Measurements from ENCODE around the gene KLHL2. TPM values are rescaled to one million over a fixed set of nuclear protein-coding genes. Genes with fewer than 3 reads are reported as not detected.

KLHL2 gene
- total RNA-seq, 4 donors from 2014 or later: 6.1 to 68.2 (median 26.2) TPM

GRCh38 chr4:165324236-165324917 lies 117.0 kb downstream of the KLHL2 start:
- Histone ChIP-seq H3K27me3 (no peaks in the 10 kb centered on the region), H3K4me1 (no peaks in the 10 kb centered on the region), H3K4me3 (no peak overlapping the region), H3K9me3 (no peaks in the 10 kb centered on the region), H3K36me3 (no peaks in the 10 kb centered on the region), H3K27ac (no peak overlapping the region)
- no peak for DNase-seq
- intact Hi-C loops (cut with DNase I; ENCODE audit: low total_unique reads): no loop called here
- no peak for TF ChIP-seq POLR2A (IDR thresholded peaks at IDR 0.05)

GRCh38 chr4:165324918-165325304 lies 117.5 kb downstream of the KLHL2 start:
- intact Hi-C loops (cut with DNase I; ENCODE audit: low total_unique reads): no loop called here
- H3K27ac ChIP-seq: no peak overlapping the region
- no peak for DNase-seq

GRCh38 chr4:165325732-165326512 lies 118.6 kb downstream of the KLHL2 start:
- H3K4me3 ChIP-seq: peak overlapping the region in 1 of 2 donors; percentile 95
- H3K9me3 ChIP-seq: no peaks in the 10 kb centered on the region
- no peak for TF ChIP-seq POLR2A (IDR thresholded peaks at IDR 0.05)
- no peak for TF ChIP-seq CTCF (IDR thresholded peaks at IDR 0.05)
- intact Hi-C loops (cut with DNase I; ENCODE audit: low total_unique reads): no loop called here
- no peaks in the 10 kb centered on the region for H3K27me3 ChIP-seq
- H3K36me3 ChIP-seq: no peaks in the 10 kb centered on the region
- no peak for DNase-seq
- peak overlapping the region; percentile 82 to 89 for H3K27ac ChIP-seq
- H3K4me1 ChIP-seq: no peaks in the 10 kb centered on the region

More at GRCh38 chr4:165324918-165325304, 117.5 kb downstream of the KLHL2 start:
- Histone ChIP-seq H3K4me1 (no peaks in the 10 kb centered on the region), H3K36me3 (no peaks in the 10 kb centered on the region), H3K27me3 (no peaks in the 10 kb centered on the region), H3K9me3 (no peaks in the 10 kb centered on the region), H3K4me3 (no peak overlapping the region)
- TF ChIP-seq CTCF (IDR thresholded peaks at IDR 0.05) (no peak), POLR2A (IDR thresholded peaks at IDR 0.05) (no peak)

GRCh38 chr4:165326831-165327210 lies 119.5 kb downstream of the KLHL2 start:
- Histone ChIP-seq H3K9me3 (no peaks in the 10 kb centered on the region), H3K4me1 (no peaks in the 10 kb centered on the region), H3K4me3 (peak overlapping the region; percentile 81 to 95), H3K27me3 (no peaks in the 10 kb centered on the region), H3K36me3 (no peaks in the 10 kb centered on the region), H3K27ac (peak overlapping the region; percentile 82 to 89)
- DNase-seq: peak in 1 of 2 donors; percentile 42
- intact Hi-C loops (cut with DNase I; ENCODE audit: low total_unique reads): no loop called here
- TF ChIP-seq CTCF (IDR thresholded peaks at IDR 0.05): no peak
- TF ChIP-seq POLR2A (IDR thresholded peaks at IDR 0.05): no peak

- peak; percentile 98 to 99 for DNase-seq
- intact Hi-C loops (cut with DNase I; ENCODE audit: low total_unique reads): no loop called here
Measured at GRCh38 chr4:165327211-165328100, 120.1 kb downstream of the KLHL2 start, which contains the start of gene MSMO1. TSS of gene MSMO1 (plus strand) at chr4:165327669. CDS start at chr4:165333371, 5,702 bp downstream.

More at GRCh38 chr4:165327211-165328100, 120.1 kb downstream of the KLHL2 start, which contains the start of gene MSMO1:
- Histone ChIP-seq H3K9me3 (no peaks in the 10 kb centered on the region), H3K27ac (peak within 1 kb of the TSS; percentile 83 to 89), H3K4me3 (peak within 1 kb of the TSS; percentile 81 to 95), H3K36me3 (no peaks in the 10 kb centered on the region), H3K27me3 (no peaks in the 10 kb centered on the region), H3K4me1 (no peaks in the 10 kb centered on the region)
- peak in 2 of 4 experiments; percentile 2 for TF ChIP-seq CTCF (IDR thresholded peaks at IDR 0.05)
- peak; percentile 60 to 82 for TF ChIP-seq POLR2A (IDR thresholded peaks at IDR 0.05)
